ENCODE results near the gene MIS18A.
"Not testable (repeated sequence)": the region's sequence is repeated elsewhere in the genome, so short reads cannot be mapped to it uniquely, and the experiment has no call there.

MIS18A gene, protein sequence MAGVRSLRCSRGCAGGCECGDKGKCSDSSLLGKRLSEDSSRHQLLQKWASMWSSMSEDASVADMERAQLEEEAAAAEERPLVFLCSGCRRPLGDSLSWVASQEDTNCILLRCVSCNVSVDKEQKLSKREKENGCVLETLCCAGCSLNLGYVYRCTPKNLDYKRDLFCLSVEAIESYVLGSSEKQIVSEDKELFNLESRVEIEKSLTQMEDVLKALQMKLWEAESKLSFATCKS

GRCh38 chr21:32278518-32279376, at the start of gene MIS18A:
MIS18A (minus strand) TSS chr21:32279049; CDS start chr21:32279014, 35 bp downstream.
- peak; percentile 97 for DNase-seq (ENCODE audit: low read depth in 2 of 2)

- no peak for DNase-seq (ENCODE audit: low read depth in 2 of 2)
These were observed 49.7 kb upstream of the MIS18A start for GRCh38 chr21:32328595-32328994.

GRCh38 chr21:32325706-32326105, 46.9 kb upstream of the MIS18A start:
- no peak for DNase-seq (ENCODE audit: low read depth in 2 of 2)

- DNase-seq (ENCODE audit: low read depth in 2 of 2): no peak
These were observed 43.8 kb upstream of the MIS18A start for GRCh38 chr21:32322676-32323075.

- DNase-seq (ENCODE audit: low read depth in 2 of 2): no peak
These were observed 43.3 kb upstream of the MIS18A start for GRCh38 chr21:32322103-32322502.

DNA sequence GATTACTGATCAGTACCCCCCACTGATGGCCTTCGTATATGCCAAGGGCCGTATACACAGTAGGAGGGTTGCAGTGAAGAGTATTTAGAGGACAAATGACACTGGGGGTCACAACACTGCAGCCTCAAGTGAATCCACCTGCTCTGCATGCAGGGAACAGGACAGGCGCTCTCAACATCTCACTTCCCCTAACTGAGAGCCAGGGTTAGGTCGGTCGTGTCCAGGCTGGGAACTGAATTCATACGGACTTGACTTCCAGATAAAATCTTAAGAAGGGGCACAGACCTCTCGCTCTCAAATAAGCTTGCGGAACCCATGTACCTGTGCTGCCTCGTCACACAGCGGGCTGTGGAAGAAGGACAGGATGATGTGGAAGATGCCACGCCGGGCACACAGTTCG, 42.6 kb upstream of the MIS18A start:
- DNase-seq (ENCODE audit: low read depth in 2 of 2): no peak

- no peak for DNase-seq (ENCODE audit: low read depth in 2 of 2)
These were observed 41.9 kb upstream of the MIS18A start for GRCh38 chr21:32320726-32321125.

GRCh38 chr21:32320059-32320458, 41.2 kb upstream of the MIS18A start:
- no peak for DNase-seq (ENCODE audit: low read depth in 2 of 2)

DNA sequence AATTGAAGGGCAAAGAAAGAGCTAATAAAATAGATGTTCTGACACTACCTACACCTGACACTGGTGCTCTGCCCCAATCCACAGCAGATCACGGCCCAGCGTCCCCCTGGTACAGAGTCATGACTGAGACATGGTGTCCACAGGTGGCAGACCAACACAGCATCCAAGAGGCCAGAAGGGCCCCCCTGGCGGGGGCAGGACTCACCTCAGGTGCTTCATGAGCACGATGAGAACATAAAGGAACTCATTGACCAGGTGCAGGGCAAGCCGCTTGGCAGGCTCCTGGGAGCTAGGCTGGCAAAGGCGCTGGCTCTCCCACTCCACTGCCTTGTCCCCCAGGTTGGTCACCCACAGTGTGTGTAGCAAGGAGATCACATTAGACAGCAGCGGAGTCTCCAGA, 40.2 kb upstream of the MIS18A start:
- no peak for DNase-seq (ENCODE audit: low read depth in 2 of 2)

DNA sequence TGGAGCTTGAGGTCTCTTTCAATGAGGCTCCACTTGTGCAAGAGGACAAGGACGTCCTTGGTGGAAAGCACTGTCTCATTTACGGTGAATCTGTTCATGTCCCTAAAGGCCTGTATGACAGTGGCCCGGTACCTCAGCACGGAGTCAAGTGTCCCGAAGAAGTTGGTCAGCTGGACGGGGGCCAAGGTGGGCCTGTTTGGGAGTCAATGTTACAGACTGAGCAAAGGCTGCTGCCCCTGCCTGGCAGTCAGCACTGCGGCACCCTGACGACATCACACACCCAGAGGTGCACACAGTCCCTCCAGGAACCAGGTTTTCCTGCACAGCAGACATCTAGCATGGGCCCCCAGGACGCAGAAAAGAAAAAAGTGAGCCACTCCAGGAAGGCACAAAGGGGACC, 38.9 kb upstream of the MIS18A start:
- no peak for DNase-seq (ENCODE audit: low read depth in 2 of 2)

- DNase-seq (ENCODE audit: low read depth in 2 of 2): no peak
These were observed 37.7 kb upstream of the MIS18A start for GRCh38 chr21:32316361-32317215.

DNA sequence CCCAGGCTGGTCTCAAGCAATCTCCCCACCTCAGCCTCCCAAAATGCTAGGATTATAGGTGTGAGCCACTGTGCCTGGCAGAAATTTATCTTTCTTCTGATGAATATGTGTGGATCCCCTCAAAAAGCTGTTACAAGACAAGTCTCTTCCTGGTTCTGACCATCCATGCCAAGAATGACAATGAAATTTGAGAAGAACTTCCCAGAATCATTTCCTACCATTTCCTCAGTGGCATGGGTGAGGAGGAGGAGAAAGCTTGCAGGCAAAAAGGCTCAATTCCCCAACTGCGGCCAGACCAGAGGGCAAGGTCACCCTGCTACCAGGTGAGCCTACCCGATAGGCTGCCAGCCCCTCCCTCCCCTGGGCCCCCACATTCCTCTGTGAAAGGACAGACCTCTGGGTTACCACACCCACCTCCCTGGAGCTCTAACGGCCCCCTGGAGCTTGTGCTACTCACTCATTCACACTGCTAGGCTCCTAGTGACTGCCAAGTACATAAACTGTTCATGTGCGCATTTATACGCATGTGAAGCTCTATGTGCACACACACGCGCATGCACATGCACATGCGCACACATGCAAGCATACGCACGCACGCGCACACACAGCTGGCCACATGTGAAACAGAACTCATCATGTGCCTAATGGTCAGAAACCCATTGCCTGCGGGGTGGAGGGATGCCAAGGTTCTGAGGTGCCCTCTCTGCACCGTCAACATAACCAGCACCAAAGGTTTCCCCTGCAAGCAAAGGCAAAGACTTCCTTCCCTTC, 36.8 kb upstream of the MIS18A start:
- no peak for DNase-seq (ENCODE audit: low read depth in 2 of 2)

DNA sequence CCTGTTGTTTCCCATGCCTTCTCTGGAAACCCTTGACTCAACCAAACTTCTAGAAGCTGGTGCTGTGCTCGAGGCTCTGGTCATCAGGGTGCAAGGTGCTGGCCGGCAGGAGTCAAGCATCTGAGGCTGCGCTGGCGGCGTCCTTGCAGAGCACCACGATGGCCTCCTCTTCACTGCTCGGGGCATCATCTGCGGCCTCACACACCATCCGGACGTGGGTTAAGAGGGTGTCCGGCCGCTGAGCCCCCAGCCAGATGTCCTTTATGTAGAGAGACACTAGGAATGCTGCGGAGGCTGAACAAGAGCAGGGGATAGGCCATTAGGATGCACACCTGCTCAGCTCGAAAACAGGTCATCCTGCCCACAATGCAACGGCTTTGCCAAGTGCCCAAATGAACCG, 36.0 kb upstream of the MIS18A start:
- no peak for DNase-seq (ENCODE audit: low read depth in 2 of 2)

DNA sequence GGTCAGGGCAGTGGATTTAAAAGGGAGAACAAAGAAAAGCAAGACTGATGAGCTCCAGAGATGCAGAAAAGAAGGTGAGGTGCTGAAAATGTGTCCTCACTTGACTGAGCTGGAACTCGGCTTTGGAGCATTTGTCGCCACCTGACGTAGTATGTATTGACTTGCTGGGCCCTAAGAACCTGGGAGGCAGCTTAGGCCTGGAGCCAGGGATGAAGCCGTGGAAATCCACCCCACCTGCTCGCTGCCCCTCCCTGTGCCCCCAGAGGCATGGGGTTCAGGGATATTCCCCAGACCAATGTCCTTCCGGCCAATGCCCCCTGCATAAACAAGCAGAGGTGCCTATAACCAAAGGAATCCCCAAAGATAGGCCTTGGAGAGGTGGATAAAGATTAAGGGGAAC, 34.1 kb upstream of the MIS18A start:
- no peak for DNase-seq (ENCODE audit: low read depth in 2 of 2)

DNA sequence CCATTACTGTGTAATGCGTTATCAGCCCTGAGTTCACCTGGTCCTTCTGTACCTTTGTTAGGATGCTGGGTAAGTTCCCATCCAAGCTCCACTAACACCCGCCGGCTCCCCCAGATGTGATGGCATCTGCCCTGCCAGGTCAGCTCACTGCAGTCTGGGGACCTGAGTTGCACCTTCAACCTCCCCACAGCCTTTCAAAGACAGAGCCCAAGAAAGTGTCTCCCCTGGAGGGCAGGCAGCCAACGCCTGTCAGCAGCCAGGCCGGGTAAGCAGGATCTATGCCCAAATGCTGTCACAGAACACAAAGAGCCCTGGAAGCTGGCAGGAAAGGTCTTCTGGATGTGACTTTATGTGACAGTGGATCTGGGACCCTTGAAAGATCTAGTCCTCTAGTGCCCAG, 33.5 kb upstream of the MIS18A start:
- DNase-seq (ENCODE audit: low read depth in 2 of 2): no peak

DNA sequence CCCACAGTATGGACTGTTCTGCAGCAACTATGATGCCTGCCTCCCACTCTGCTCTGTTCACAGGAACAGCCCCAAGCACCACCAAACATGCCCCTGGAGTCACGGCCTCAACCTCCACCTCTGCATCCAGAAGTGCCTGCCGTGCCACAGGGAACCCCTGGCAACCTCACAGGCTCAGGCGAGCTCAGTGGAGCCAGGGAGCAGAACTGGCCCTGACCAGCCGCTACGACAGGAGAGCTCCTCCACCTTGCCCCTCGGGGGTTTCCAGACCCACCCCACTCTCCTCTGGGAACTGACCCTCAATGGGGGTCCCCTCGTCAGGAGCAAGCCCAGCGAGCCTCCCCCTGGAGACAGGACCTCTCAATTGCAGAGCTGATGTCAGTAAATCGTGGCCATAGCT, 32.8 kb upstream of the MIS18A start:
- no peak for DNase-seq (ENCODE audit: low read depth in 2 of 2)

GRCh38 chr21:32310976-32311375, 32.1 kb upstream of the MIS18A start:
- not testable (repeated sequence) for DNase-seq (ENCODE audit: low read depth in 2 of 2)

DNA sequence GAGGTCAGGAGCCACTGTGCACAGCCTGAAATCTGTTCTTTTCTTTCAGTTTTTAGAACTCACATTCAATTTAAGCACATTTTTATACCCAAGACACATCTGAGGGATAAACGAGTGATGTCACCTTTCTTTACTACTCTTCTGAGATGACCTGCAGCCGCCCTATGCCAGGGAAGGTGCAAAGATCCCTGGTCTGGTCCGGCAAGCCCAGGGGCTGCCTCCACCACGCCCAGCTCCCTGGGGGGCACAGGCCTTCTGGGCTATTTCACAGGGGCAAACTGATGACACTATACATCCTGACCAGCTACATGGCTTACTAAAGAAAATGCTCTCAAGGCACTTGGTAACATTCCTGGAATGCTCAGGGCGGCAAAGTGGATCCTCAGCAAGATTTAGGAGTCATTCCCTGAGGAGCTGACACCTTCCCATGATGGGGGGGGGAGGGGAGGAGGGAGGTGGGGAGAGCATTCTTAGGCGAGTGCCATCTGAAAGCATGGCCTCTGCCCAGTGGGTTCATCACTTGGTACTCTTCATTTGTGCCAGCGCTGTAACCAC, 31.1 kb upstream of the MIS18A start:
- DNase-seq (ENCODE audit: low read depth in 2 of 2): no peak

GRCh38 chr21:32308696-32309095, 29.8 kb upstream of the MIS18A start:
- no peak for DNase-seq (ENCODE audit: low read depth in 2 of 2)

- DNase-seq (ENCODE audit: low read depth in 2 of 2): no peak
These were observed 28.9 kb upstream of the MIS18A start for GRCh38 chr21:32307706-32308105.
